ENCODE results near the gene UTP11. TPM values are rescaled to one million over a fixed set of nuclear protein-coding genes. Genes with fewer than 3 reads are reported as not detected.

The UTP11 gene
- total and polyA plus RNA-seq, 2 donors (not counting 3 experiments of a cell fraction or from before 2014, with no cell fraction given): 20.1 to 54.1 TPM

- Histone ChIP-seq H3K9me1 (replicated peaks; ENCODE audit: control insufficient read depth, extremely low read depth, insufficient read depth, low read length) (no peaks in the 10 kb centered on the region), H3K9me3 (replicated peaks; ENCODE audit: control insufficient read depth, insufficient read depth, low read length) (no peaks in the 10 kb centered on the region), H3K36me3 (ENCODE audit: control insufficient read depth in 2 of 2, extremely low read depth in 1 of 2, insufficient read depth in 2 of 2, low read length in 2 of 2) (peaks cover 33 to 36% of the 10 kb centered on the region in 2 experiments), H4K20me1 (replicated peaks; ENCODE audit: control insufficient read depth, extremely low read depth, insufficient read depth, low read length) (no peaks in the 10 kb centered on the region), H3K27me3 (ENCODE audit: control insufficient read depth in 2 of 2, insufficient read depth in 2 of 2, low read length in 2 of 2) (no peaks in the 10 kb centered on the region), H3K4me3 (replicated peaks in 1 of 3; ENCODE audit: insufficient read depth in 1 of 3, low read depth in 1 of 3, low read length in 3 of 3) (no peak overlapping the region), H3K4me2 (ENCODE audit: insufficient read depth, low read length) (no peak overlapping the region), H3K9ac (replicated peaks; ENCODE audit: extremely low read depth, insufficient read depth, low read length) (no peak overlapping the region), H3K27ac (ENCODE audit: insufficient read depth, low read depth, low read length) (no peak overlapping the region), H2AFZ (ENCODE audit: low read depth, low read length) (no peak overlapping the region), H3K4me1 (ENCODE audit: control insufficient read depth, extremely low read depth, insufficient read depth, low read length) (peaks cover 5% of the 10 kb centered on the region), H3K79me2 (ENCODE audit: control insufficient read depth, insufficient read depth, low read length) (peaks cover 10% of the 10 kb centered on the region)
- FAIRE-seq: no peak
- BruUV-seq (replicated peaks): no TSS peak
- no peak for DNase-seq (ENCODE audit: low read depth, low spot score)
- POLR2A ChIA-PET: no interaction called here
- intact Hi-C loops (cut with micrococcal nuclease) (no loop called here), dilution Hi-C loops (cut with MboI; ENCODE audit: extremely low pct_ligation_motif_present, low sequenced_read_pairs) (no loop called here)
- TF ChIP-seq POLR2AphosphoS5 (IDR thresholded peaks at IDR 0.05; ENCODE audit: insufficient read depth, low read depth, low read length): no peak
- no peak for TF ChIP-seq CTCF (IDR thresholded peaks at IDR 0.05; ENCODE audit: extremely low read depth in 1 of 2, insufficient read depth in 1 of 2, low read depth in 1 of 2, low read length in 2 of 2)
- no peak for TF ChIP-seq MYC (IDR thresholded peaks at IDR 0.05; ENCODE audit: low read depth, low read length)
- TF ChIP-seq POLR2A (IDR thresholded peaks at IDR 0.05; ENCODE audit: low read depth, low read length): no peak
- TF ChIP-seq MAX (IDR thresholded peaks at IDR 0.05; ENCODE audit: insufficient read depth, insufficient read length): no peak
- no peak for TF ChIP-seq EZH2 (IDR thresholded peaks at IDR 0.05; ENCODE audit: borderline replicate concordance, low read depth, low read length, severe bottlenecking)
- TF ChIP-seq JUN (IDR thresholded peaks at IDR 0.05; ENCODE audit: borderline replicate concordance, insufficient read depth, insufficient read length, low read depth): no peak
- TF ChIP-seq FOS (IDR thresholded peaks at IDR 0.05; ENCODE audit: borderline replicate concordance, insufficient read depth, low read length): no peak
- no peak for TF ChIP-seq GATA2 (IDR thresholded peaks at IDR 0.05; ENCODE audit: insufficient read depth, insufficient read length, low read depth, low read length)
- CTCF ChIA-PET: interaction anchor here (0.9 kb wide), 1 partner anchor 34 kb away, joined by 3 read pairs; no protein-coding TSS in a partner anchor
Measured at GRCh38 chr1:37983546-37983945, 29.0 kb upstream of the UTP11 start.
